GM21529 (cell line): ENCODE measurements around the gene FAM162B.
"Not testable (repeated sequence)": the region's sequence is repeated elsewhere in the genome, so short reads cannot be mapped to it uniquely, and the experiment has no call there.

Experiments
- ATAC-seq: cut with Tn5 transposase; IDR thresholded peaks from one replicate; pipeline ENCODE4 v1.9.1; 2021; ENCODE audit not compliant: unreplicated experiment

Gene FAM162B

DNA sequence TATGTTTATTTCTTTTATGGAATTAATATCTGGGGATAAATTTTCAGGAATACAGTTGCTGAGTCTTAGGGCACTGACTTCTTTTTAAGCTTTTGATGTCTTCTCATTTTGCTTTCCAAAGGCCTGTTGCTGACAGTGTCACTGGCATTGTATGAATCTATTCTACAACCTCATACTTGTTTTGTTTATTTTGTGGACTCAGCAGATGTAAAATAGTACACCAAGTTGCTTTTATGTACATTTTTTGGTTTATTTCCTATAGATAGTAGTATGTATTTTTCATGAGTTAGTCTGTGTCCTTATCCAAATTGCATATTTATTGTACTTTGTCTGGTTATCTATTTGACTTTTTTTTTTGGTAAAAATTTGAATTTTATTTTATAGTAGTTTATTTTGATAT lies 35.0 kb downstream of the FAM162B start:
- ATAC-seq: no peak

- ATAC-seq: no peak
Observed at GRCh38 chr6:116726947-116727346, 38.6 kb downstream of the FAM162B start.

- no peak for ATAC-seq
Observed at GRCh38 chr6:116714761-116715160, 50.8 kb downstream of the FAM162B start.

DNA sequence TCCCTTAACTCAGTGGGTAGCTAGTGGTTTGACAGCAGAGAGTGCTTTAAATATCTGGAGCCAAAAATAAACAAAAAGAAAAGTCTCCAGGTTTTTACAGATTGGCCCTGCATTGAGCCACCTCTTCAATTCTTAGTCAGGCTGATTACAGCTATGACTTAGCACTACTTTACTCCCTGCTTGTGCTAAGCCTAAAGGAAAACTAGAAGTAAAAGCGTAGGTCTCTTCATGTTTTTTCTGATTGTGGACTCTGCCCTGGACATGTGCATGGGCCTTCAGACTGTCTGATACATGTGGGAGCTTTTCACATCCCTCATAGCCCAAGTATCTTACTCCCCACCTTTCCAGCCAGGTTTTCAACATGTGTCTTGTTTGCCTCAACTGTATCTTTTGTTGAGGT lies 51.2 kb downstream of the FAM162B start:
- ATAC-seq: no peak

DNA sequence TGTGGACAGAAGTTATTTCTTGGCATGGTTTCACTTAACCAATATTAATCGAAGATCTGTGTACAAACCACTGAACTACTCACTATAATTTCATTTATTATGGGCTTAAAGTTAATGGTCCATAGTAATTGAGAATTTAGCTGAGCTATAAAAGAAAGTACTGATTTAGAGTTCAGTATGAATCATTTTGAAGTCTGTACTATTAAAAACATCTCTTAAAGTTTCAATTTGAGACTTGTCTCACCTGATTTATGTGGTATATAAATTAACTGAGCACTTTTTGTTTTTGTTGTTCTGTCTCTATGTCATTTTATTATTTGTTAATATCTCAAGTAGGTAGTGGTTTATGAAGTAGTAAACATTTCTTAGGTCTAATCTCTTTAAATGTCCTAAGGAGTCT lies 59.6 kb downstream of the FAM162B start:
- no peak for ATAC-seq

DNA sequence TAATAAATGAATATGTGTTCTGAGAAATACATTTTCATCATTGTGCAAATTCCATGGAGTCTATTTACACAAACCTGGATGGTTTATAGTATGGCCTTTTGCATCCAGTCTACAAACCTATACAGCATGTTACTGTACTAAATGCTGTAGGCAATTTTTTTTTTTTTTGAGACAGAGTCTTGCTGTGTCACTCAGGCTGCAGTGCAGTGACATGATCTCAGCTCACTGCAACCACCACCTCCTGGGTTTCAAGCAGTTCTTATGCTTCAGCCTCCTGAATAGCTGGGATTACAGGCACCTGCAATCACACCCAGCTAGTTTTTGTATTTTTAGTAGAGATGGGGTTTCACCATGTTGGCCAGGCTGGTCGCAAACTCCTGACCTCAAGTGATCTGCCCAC lies 61.6 kb downstream of the FAM162B start:
- ATAC-seq: not testable (repeated sequence)
